DND-41 (cell line): ENCODE measurements around the gene ADH5.

Experiments used
- EZH2 ChIP-seq: IDR thresholded peaks from 3 replicates; pipeline ENCODE4 v1.6.1; 2012; ENCODE audit warnings: borderline replicate concordance, low read depth, mild to moderate bottlenecking, moderate library complexity, low read length, inconsistent platforms; ENCODE audit not compliant: severe bottlenecking
- TF ChIP-seq, protein P1 (sequence below): IDR thresholded peaks from 2 replicates; pipeline ENCODE4 v1.5.1; 2012; ENCODE audit warnings: borderline replicate concordance, low read length, moderate library complexity, mild to moderate bottlenecking; ENCODE audit not compliant: poor library complexity, severe bottlenecking; ENCODE audit errors: extremely low read depth

- TF ChIP-seq, protein P1, sequence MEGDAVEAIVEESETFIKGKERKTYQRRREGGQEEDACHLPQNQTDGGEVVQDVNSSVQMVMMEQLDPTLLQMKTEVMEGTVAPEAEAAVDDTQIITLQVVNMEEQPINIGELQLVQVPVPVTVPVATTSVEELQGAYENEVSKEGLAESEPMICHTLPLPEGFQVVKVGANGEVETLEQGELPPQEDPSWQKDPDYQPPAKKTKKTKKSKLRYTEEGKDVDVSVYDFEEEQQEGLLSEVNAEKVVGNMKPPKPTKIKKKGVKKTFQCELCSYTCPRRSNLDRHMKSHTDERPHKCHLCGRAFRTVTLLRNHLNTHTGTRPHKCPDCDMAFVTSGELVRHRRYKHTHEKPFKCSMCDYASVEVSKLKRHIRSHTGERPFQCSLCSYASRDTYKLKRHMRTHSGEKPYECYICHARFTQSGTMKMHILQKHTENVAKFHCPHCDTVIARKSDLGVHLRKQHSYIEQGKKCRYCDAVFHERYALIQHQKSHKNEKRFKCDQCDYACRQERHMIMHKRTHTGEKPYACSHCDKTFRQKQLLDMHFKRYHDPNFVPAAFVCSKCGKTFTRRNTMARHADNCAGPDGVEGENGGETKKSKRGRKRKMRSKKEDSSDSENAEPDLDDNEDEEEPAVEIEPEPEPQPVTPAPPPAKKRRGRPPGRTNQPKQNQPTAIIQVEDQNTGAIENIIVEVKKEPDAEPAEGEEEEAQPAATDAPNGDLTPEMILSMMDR: no peak
- no peak for TF ChIP-seq EZH2
Observed at GRCh38 chr4:99061048-99061700, 27.4 kb downstream of the ADH5 start.
